CD4-positive, alpha-beta T cell treated with Interleukin-15 for 1 hour (primary cell): ENCODE data around the gene PDLIM4.

Source experiments
- DNase-seq: peaks from one replicate; pipeline ENCODE4 v3.0.0-alpha.2; 2020

Gene PDLIM4, protein sequence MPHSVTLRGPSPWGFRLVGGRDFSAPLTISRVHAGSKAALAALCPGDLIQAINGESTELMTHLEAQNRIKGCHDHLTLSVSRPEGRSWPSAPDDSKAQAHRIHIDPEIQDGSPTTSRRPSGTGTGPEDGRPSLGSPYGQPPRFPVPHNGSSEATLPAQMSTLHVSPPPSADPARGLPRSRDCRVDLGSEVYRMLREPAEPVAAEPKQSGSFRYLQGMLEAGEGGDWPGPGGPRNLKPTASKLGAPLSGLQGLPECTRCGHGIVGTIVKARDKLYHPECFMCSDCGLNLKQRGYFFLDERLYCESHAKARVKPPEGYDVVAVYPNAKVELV

GRCh38 chr5:132257131-132258101 is at the start of gene PDLIM4:
PDLIM4 (plus strand) TSS chr5:132257696; CDS start chr5:132257735, 39 bp downstream.
- no peak for DNase-seq

DNA sequence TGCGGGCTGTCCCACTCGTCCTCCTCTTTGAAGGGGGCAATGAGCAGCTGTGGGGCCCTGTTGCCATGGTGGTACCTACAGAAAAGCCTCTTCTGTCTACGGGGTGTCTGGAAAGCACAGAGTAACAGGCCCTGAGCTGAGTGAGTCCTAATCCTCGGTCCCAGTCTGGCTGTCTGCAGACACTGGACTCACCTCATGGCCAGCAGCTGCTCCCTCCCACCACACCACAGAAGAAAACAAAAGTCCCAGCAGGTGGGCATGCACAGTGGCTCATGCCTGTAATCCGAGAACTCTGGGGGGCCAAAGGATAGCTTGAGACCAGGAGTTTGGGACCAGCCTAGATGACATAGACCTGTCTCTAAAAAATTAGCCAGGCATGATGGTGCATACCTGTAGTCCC is 49.7 kb upstream of the PDLIM4 start:
- DNase-seq = no peak

GRCh38 chr5:132209131-132209530 is 48.4 kb upstream of the PDLIM4 start:
- DNase-seq = no peak

GRCh38 chr5:132209901-132210545 is 47.5 kb upstream of the PDLIM4 start:
- DNase-seq = no peak

- no peak for DNase-seq
Observed at GRCh38 chr5:132210944-132211343, 46.6 kb upstream of the PDLIM4 start.

- DNase-seq = no peak
Observed at GRCh38 chr5:132211787-132212186, 45.7 kb upstream of the PDLIM4 start.

DNA sequence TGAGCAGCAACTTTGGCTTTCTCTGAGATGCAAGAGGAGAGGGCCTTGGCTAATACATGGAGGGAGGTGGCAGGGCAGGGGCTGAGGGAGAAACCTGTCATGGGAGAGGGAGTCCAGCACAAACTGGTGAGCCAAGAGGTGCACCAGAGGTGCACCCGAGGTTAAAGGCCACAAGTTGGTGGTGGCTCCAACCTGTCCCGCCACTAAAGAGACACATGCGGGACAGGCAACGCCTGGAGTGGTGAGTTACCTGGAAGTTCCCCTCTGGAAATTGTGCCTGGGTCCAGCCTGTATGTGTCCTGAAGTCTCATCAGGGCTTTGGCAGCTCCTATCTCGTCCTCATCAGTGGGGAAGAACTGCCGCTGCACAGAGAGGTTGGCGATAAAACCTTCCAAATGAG is 43.8 kb upstream of the PDLIM4 start:
- no peak for DNase-seq

DNA sequence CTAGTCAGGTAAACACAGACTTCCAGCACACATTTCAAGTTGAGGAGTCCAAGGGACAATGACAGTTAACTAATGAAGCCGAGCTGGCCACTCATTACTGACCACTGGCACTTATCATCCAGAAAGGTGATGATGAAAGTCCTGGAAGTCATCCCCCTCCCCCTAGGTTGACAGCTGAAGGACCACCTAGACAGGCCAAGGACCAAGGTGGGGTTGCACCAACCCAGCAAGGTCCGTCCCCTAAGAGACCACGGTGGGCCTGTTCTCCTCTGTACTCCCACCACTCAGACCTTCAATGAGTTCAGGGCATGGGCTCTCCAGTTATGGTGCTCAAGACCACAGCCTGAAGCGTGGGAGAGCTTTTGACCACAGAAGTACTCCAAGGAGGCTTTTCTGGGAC is 43.0 kb upstream of the PDLIM4 start:
- no peak for DNase-seq

DNA sequence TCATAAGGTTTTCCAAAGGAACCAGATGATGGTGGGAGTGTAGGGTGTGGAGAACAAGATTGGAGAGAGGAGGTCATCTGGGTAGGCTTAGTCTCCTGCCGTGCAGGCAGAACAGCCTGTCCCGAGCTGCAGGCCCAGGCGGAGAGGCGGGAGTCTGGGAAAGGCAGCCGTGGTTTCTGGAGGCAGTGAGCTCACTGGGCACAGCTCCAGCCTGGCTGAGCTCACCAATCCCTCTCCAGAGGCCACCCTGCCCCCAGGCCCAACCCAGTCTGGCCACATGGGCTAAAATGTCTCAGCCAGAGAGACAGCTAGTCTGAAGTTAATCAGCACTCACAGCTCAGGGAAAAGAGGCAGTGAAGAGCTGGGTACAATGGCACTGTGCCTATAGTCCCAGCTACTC is 42.2 kb upstream of the PDLIM4 start:
- DNase-seq = no peak

- DNase-seq = no peak
Observed at GRCh38 chr5:132218321-132218720, 39.2 kb upstream of the PDLIM4 start.

- no peak for DNase-seq
Observed at GRCh38 chr5:132219289-132219970, 38.1 kb upstream of the PDLIM4 start.

DNA sequence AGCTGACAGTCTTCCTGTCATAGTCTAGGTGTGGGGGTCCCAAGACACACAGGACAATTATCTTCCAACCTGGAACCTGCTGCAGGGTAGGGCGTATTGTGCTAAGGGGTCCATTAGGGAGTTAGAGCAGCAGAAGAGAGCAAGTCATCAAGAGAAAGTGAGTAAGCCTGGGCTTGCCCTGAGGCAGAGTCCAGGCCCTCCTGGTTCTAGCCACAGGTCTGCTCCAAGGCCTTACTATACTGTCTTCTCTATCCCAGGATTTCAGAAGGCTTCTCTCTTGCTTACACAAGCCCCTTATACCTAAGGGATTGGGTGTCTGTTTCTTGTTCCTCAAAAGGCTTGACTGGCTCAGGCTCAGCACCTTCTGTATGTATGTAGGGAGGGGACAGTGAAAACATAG is 37.5 kb upstream of the PDLIM4 start:
- DNase-seq = no peak

DNA sequence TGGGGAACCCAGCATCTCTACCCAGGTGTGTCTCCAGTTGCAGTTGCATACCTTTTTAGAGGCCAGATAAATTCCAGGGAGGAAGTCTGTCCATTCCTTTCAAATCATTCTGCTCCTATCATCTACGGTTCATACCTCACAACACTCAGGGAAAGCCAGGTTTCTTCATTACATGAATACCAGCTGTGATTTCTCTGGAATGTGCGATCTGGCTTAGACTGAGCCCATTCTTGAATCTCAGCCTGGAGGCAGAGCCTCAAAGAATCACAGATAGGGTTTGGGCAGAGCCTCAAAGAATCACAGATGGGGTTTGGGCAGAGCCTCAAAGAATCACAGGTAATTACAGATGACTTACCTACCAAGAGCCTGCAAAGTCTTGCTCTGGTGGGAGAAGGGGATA is 37.0 kb upstream of the PDLIM4 start:
- no peak for DNase-seq

- DNase-seq = no peak
Observed at GRCh38 chr5:132221781-132222648, 35.5 kb upstream of the PDLIM4 start.

GRCh38 chr5:132222649-132223038 is 34.9 kb upstream of the PDLIM4 start:
- no peak for DNase-seq

DNA sequence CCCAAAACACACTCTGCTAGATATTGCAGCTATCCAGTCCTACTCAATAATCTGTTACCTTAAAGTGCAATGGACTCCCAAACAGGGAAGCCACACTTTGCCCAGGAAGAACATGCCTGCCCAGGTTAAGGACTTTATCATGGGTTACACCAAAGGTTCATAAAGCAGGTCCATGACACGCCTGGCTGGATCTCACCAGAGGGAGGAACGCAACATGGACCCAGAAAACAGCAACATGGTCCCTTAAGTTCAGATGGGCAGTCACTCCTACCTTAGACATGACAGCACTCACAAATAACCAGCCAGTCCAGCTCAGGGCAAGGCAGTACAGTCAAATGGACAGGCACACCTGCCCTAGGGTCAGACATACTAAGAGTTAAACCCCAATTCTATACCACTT is 33.6 kb upstream of the PDLIM4 start:
- no peak for DNase-seq

DNA sequence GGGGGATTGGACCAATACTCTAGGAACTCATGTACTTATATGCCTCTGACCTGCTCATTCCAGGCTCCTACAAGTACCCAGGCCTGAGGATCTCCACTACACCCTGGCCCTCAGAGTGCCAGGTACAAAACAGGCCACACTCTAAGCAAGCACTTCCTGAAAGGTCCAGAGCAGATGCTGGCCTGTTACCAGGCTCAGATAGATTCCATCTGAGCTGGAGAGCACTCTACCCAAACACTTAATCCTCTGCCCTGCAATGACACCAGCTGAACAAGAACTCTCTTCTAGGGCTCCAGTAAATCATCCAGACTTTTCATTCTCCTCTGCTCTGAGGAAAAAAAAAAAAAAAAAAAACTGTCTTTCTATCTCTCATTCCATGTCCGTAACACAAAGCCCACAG is 32.8 kb upstream of the PDLIM4 start:
- no peak for DNase-seq

GRCh38 chr5:132225165-132226032 is 32.1 kb upstream of the PDLIM4 start:
- no peak for DNase-seq

- DNase-seq = no peak
Observed at GRCh38 chr5:132226516-132227234, 30.8 kb upstream of the PDLIM4 start.

- DNase-seq = no peak
Observed at GRCh38 chr5:132227235-132227484, 30.3 kb upstream of the PDLIM4 start.
